ENCODE data around the gene TYRP1. TPM values are rescaled to one million over a fixed set of nuclear protein-coding genes. Genes with fewer than 3 reads are reported as not detected.

TYRP1 gene
- polyA plus RNA-seq, 1 experiment: 0.26 TPM

- DNase-seq (ENCODE audit: low read depth, low spot score): no peak
- TF ChIP-seq CTCF (IDR thresholded peaks at IDR 0.05; ENCODE audit: low read depth, low read length): peak; percentile 27; the same call in 1 of the 2 replicates
- no peak overlapping the region for H3K4me3 ChIP-seq (ENCODE audit: low read depth, low read length)
- POLR2A ChIA-PET: no interaction called here
- CTCF ChIA-PET: interaction anchor here (0.7 to 1.4 kb wide), 5 partner anchors 19 to 576 kb away, joined by 3 to 6 read pairs (median 3); no protein-coding TSS in a partner anchor
- H3K27ac ChIP-seq (ENCODE audit: low read depth, low read length): no peak overlapping the region
- H3K9me3 ChIP-seq (ENCODE audit: control insufficient read depth, insufficient read depth, low read length): no peaks in the 10 kb centered on the region
- no peaks in the 10 kb centered on the region for H3K27me3 ChIP-seq (ENCODE audit: control insufficient read depth, insufficient read depth, low read length)
These were observed 5.8 kb downstream of the TYRP1 start for GRCh38 chr9:12698986-12699385.

- DNase-seq (ENCODE audit: low read depth, low spot score): no peak
- Histone ChIP-seq H3K27me3 (ENCODE audit: control insufficient read depth, insufficient read depth, low read length) (no peaks in the 10 kb centered on the region), H3K27ac (ENCODE audit: low read depth, low read length) (no peak overlapping the region), H3K4me3 (ENCODE audit: low read depth, low read length) (no peak overlapping the region), H3K9me3 (ENCODE audit: control insufficient read depth, insufficient read depth, low read length) (no peaks in the 10 kb centered on the region)
- peak; percentile 51 for TF ChIP-seq CTCF (IDR thresholded peaks at IDR 0.05; ENCODE audit: low read depth, low read length)
- ChIA-PET POLR2A (no interaction called here), CTCF (interaction anchor here (0.6 to 1.1 kb wide), 3 partner anchors 19 to 390 kb away, joined by 3 to 4 read pairs (median 3); no protein-coding TSS in a partner anchor)
These were observed 6.3 kb downstream of the TYRP1 start for GRCh38 chr9:12699529-12699928.

GRCh38 chr9:12701126-12701525 lies 7.9 kb downstream of the TYRP1 start:
- no peaks in the 10 kb centered on the region for H3K27me3 ChIP-seq (ENCODE audit: control insufficient read depth, insufficient read depth, low read length)
- H3K27ac ChIP-seq (ENCODE audit: low read depth, low read length): no peak overlapping the region
- DNase-seq (ENCODE audit: low read depth, low spot score): no peak
- no peak for TF ChIP-seq CTCF (IDR thresholded peaks at IDR 0.05; ENCODE audit: low read depth, low read length)
- H3K4me3 ChIP-seq (ENCODE audit: low read depth, low read length): no peak overlapping the region
- ChIA-PET CTCF (interaction anchor here (0.7 to 3.2 kb wide), 7 partner anchors 10 to 390 kb away, joined by 3 to 17 read pairs (median 3); no protein-coding TSS in a partner anchor), POLR2A (no interaction called here)
- H3K9me3 ChIP-seq (ENCODE audit: control insufficient read depth, insufficient read depth, low read length): no peaks in the 10 kb centered on the region

GRCh38 chr9:12702160-12702758 lies 9.1 kb downstream of the TYRP1 start:
- no peaks in the 10 kb centered on the region for H3K27me3 ChIP-seq (ENCODE audit: control insufficient read depth, insufficient read depth, low read length)
- no peak for DNase-seq (ENCODE audit: low read depth, low spot score)
- no peak overlapping the region for H3K27ac ChIP-seq (ENCODE audit: low read depth, low read length)
- ChIA-PET POLR2A (no interaction called here), CTCF (interaction anchor here (0.6 to 3.2 kb wide), 18 partner anchors 9 to 430 kb away, joined by 3 to 27 read pairs (median 4); no protein-coding TSS in a partner anchor)
- TF ChIP-seq CTCF (IDR thresholded peaks at IDR 0.05; ENCODE audit: low read depth, low read length): peak; percentile 66
- no peaks in the 10 kb centered on the region for H3K9me3 ChIP-seq (ENCODE audit: control insufficient read depth, insufficient read depth, low read length)
- H3K4me3 ChIP-seq (ENCODE audit: low read depth, low read length): no peak overlapping the region

- Histone ChIP-seq H3K9me3 (ENCODE audit: control insufficient read depth, insufficient read depth, low read length) (no peaks in the 10 kb centered on the region), H3K27me3 (ENCODE audit: control insufficient read depth, insufficient read depth, low read length) (no peaks in the 10 kb centered on the region), H3K27ac (ENCODE audit: low read depth, low read length) (no peak overlapping the region), H3K4me3 (ENCODE audit: low read depth, low read length) (no peak overlapping the region)
- DNase-seq (ENCODE audit: low read depth, low spot score): no peak
- POLR2A ChIA-PET: no interaction called here
- no peak for TF ChIP-seq CTCF (IDR thresholded peaks at IDR 0.05; ENCODE audit: low read depth, low read length)
- CTCF ChIA-PET: interaction anchor here (0.5 to 3.1 kb wide), 4 partner anchors 20 to 388 kb away, joined by 3 to 27 read pairs (median 4); no protein-coding TSS in a partner anchor
These were observed 10.8 kb downstream of the TYRP1 start for GRCh38 chr9:12703996-12704395.

All from AG04450 (cell line).